Fibroblast of mammary gland (primary cell): ENCODE results near the gene GLTPD2.
"Not testable (repeated sequence)": the region's sequence is repeated elsewhere in the genome, so short reads cannot be mapped to it uniquely, and the experiment has no call there.

Experiments used
- DNase-seq: peaks from one replicate; pipeline ENCODE4 v3.0.0-alpha.2; 2010; ENCODE audit warnings: low read depth
- H3K4me3 ChIP-seq: 2 replicates; pipeline ENCODE4 v1.5.1; 2011; ENCODE audit warnings: low read depth, mild to moderate bottlenecking, low read length, moderate library complexity; ENCODE audit not compliant: control insufficient read depth
- CTCF ChIP-seq: conservative IDR thresholded peaks from 2 replicates; pipeline ENCODE4 v1.5.1; 2011; ENCODE audit warnings: low read depth, low read length, inconsistent platforms; ENCODE audit not compliant: control insufficient read depth, insufficient read depth

GLTPD2 gene

GRCh38 chr17:4812690-4813089, 23.9 kb downstream of the GLTPD2 start:
- no peak for DNase-seq
- no peak overlapping the region for H3K4me3 ChIP-seq
- TF ChIP-seq CTCF, result no peak

- no peak overlapping the region for H3K4me3 ChIP-seq
- no peak for TF ChIP-seq CTCF
- no peak for DNase-seq
These were observed 26.4 kb downstream of the GLTPD2 start for GRCh38 chr17:4815043-4815675.

GRCh38 chr17:4816826-4817225, 28.1 kb downstream of the GLTPD2 start:
- DNase-seq, result no peak
- TF ChIP-seq CTCF, result no peak
- no peak overlapping the region for H3K4me3 ChIP-seq

- no peak for TF ChIP-seq CTCF
- no peak for DNase-seq
These were observed 29.5 kb downstream of the GLTPD2 start for GRCh38 chr17:4818276-4818675.

GRCh38 chr17:4822835-4823234, 34.1 kb downstream of the GLTPD2 start:
- DNase-seq, result no peak
- no peak overlapping the region for H3K4me3 ChIP-seq
- TF ChIP-seq CTCF, result no peak

More at GRCh38 chr17:4818276-4818675, 29.5 kb downstream of the GLTPD2 start:
- H3K4me3 ChIP-seq, result no peak overlapping the region

- DNase-seq, result no peak
- H3K4me3 ChIP-seq, result no peak overlapping the region
- TF ChIP-seq CTCF, result no peak
These were observed 34.8 kb downstream of the GLTPD2 start for GRCh38 chr17:4823373-4824089.

GRCh38 chr17:4827399-4827798, 38.6 kb downstream of the GLTPD2 start:
- no peak for TF ChIP-seq CTCF
- DNase-seq, result no peak
- no peak overlapping the region for H3K4me3 ChIP-seq

GRCh38 chr17:4832829-4833177, 44.0 kb downstream of the GLTPD2 start:
- H3K4me3 ChIP-seq, result peak overlapping the region; percentile 58
- DNase-seq, result not testable (repeated sequence)
